22Rv1 (cell line): ENCODE data around the gene ALOX5.

Source experiments
- H3K27ac ChIP-seq: fragments of 450-650 bp; 2 replicates; pipeline ENCODE4 v1.5.1; 2017
- ZFX ChIP-seq: fragments of 450-650 bp; IDR thresholded peaks from 2 replicates; pipeline ENCODE4 v1.6.1; 2017; ENCODE audit warnings: antibody characterized with exemption, borderline replicate concordance
- TF ChIP-seq, protein P1 (sequence below): fragments of 450-650 bp; IDR thresholded peaks from 2 replicates; pipeline ENCODE4 v1.5.1; 2017; ENCODE audit warnings: mild to moderate bottlenecking

The ALOX5 gene

GRCh38 chr10:45377858-45378257, 3.8 kb downstream of the ALOX5 start:
- TF ChIP-seq, protein P1, sequence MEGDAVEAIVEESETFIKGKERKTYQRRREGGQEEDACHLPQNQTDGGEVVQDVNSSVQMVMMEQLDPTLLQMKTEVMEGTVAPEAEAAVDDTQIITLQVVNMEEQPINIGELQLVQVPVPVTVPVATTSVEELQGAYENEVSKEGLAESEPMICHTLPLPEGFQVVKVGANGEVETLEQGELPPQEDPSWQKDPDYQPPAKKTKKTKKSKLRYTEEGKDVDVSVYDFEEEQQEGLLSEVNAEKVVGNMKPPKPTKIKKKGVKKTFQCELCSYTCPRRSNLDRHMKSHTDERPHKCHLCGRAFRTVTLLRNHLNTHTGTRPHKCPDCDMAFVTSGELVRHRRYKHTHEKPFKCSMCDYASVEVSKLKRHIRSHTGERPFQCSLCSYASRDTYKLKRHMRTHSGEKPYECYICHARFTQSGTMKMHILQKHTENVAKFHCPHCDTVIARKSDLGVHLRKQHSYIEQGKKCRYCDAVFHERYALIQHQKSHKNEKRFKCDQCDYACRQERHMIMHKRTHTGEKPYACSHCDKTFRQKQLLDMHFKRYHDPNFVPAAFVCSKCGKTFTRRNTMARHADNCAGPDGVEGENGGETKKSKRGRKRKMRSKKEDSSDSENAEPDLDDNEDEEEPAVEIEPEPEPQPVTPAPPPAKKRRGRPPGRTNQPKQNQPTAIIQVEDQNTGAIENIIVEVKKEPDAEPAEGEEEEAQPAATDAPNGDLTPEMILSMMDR = no peak
- TF ChIP-seq ZFX = no peak

DNA sequence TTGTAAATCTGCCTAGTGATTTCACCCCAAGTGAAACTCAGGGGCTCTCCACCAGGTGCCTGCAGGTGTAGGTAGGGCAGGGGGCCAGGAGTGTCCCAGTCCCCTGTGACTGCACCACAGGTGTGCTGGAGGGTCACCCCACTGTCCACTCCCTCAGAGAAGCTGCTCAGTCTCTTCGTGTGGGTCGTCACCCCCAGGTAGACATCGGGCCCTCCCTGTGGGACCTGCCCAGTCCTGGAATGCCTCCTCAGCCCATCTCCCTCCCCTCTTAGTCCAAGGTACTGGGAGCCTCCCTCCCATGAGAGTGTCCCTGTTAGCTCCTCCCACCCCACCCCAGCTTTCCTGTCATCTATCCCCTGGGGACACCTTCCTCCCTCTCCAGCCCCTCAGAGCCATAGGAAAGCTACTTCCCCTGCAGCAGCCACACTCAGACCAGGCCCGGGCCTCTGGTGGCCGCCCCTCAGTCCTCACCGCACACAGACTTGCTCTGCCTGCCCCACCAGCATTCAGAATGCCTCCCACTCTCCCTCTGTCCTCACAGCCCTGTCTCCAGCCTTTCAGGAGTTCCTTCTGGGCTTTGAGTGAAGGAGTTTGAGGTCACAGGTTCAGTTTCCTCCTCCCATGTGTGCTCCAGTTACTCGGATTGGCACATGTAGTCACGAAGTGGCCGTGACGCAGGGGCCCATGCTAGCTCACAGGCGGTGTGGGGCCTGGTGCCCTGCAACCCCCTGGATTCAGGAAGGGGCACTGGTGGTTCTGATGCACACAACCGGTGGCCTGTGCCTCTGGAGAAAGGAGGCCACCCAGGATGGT, 5.1 kb downstream of the ALOX5 start:
- H3K27ac ChIP-seq = no peak overlapping the region
- TF ChIP-seq, protein P1 = no peak
- no peak for TF ChIP-seq ZFX

More at GRCh38 chr10:45377858-45378257, 3.8 kb downstream of the ALOX5 start:
- H3K27ac ChIP-seq = no peak overlapping the region

- H3K27ac ChIP-seq = no peak overlapping the region
- no peak for TF ChIP-seq ZFX
- TF ChIP-seq, protein P1 = no peak
Measured at GRCh38 chr10:45379891-45380540, 6.0 kb downstream of the ALOX5 start.

- TF ChIP-seq, protein P1 = no peak
- TF ChIP-seq ZFX = no peak
- H3K27ac ChIP-seq = no peak overlapping the region
Measured at GRCh38 chr10:45380903-45381620, 7.0 kb downstream of the ALOX5 start.

- no peak overlapping the region for H3K27ac ChIP-seq
- TF ChIP-seq, protein P1 = no peak
- TF ChIP-seq ZFX = no peak
Measured at GRCh38 chr10:45382591-45382990, 8.6 kb downstream of the ALOX5 start.

GRCh38 chr10:45383682-45384330, 9.8 kb downstream of the ALOX5 start:
- TF ChIP-seq ZFX = no peak
- H3K27ac ChIP-seq = no peak overlapping the region

DNA sequence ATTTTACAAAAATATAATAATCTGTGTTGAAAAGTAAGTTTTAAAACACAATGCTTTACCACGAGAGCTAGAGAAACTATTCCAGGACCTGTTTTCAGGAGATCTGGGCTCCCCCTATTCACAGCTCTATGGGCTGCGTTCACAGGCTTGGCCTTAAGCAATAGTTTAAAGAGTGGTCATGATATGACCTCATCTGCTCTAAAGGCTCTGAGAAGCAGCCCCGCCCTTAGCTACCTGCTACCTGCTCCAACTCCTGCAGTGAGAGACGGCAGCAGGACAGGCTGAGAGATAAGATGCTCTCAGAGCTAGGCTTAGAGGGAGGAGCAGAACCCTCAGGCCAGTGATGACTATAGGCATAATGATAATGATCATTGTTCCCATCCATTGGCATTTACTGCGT, 12.6 kb downstream of the ALOX5 start:
- no peak for TF ChIP-seq ZFX
- TF ChIP-seq, protein P1 = no peak
- H3K27ac ChIP-seq = no peak overlapping the region
